Stimulated activated CD8-positive, alpha-beta memory T cell treated with anti-CD3 and anti-CD28 coated beads, Interleukin-15, amount 100 ng/mL, for 48 hours (primary cell): Measurements from ENCODE around the gene RALY.
A peak's percentile ranks its signal among the peaks of the same experiment; 100 is the strongest.

Experiments used
- DNase-seq, 2 donors: peaks; one replicate each; pipeline ENCODE4 v3.0.0-alpha.2; 2020; ENCODE audit warnings: low read depth in 2 of 2

Gene RALY

DNA sequence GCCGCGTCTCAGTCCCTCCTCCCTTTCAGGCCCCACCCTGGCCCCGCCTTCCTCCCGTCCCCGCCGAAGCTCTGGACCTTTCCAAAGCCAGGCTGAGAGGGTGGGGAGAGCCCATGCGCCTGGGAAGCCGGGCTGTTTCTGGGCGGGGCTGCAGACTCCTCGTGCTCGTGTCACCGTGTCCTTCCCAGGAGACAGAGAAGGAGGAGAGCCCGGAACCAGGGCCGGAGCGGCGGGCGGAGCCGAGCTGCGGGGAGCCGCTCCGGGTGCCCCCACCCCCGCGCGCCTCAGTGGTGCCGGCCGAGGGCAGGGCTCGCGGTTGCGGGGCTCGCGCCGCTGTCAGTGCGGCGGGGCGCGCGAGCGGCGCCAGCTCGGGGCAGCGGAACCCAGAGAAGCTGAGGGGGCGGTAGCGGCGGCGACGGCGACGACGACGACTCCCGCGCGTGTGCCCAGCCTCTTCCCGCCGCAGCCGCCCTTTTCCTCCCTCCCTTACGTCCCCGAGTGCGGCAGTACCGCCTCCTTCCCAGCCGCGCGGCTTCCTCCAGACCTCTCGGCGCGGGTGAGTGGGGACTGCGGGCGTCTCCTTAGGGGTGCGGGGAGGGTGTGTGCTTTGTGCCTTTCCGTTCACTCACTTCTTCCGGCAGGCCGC, at the start of gene RALY:
TSS of gene RALY (plus strand) at position 336 of the 646 bp plus-strand sequence. CDS start 78,164 bp downstream, outside the sequence.
- peak; percentile 87 to 89 for DNase-seq

DNA sequence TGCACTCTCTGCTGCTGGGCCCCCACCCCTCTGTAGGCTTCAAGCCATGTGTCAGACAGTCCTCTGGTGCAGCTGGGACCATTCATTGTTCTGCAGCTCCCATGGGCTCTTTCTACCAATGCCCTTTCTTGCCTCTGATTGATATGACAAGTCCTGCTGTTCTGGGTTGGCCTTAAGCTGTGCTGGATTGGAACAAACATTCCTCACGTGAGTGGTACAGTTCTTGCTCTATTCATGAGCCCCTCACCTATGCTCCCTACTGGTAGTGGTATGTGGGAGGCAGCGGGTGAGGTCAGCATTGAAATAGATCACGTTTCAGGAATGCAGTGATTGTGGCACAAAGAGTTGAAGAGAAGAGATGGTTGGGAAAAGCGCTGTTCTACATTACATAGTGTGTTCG, 48.8 kb upstream of the RALY start:
- DNase-seq = no peak

DNA sequence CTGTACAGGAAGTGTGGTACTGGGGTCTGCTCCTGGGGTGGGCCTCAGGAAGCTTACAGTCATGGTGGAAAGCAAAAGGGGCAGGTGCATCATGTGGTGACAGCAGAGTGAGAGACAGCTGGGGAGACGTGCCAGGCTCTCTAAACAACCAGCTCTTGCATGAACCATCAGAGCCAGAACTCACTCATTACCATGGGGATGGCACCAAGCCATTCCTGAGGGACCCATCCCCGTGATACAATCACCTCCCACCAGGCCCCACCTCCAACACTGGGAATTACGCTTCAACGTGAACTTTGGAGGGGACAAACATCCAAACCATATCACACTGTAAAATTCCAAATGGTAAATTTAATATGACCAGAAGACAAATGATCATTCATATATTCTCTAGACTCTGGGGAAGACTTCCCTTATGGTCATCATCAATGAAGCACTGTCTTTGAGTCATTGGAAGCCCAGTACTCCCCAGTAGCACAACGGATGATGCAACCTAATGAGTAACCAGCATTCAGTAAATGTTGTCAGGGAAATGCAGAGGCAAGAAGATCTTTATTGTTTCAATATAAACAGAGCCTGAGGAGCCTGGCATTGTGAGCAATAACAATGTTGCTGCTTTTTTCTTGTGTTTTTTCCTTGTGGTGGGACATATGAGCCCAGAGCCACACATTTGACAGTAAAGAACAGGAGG, 48.2 kb upstream of the RALY start:
- DNase-seq = no peak

DNA sequence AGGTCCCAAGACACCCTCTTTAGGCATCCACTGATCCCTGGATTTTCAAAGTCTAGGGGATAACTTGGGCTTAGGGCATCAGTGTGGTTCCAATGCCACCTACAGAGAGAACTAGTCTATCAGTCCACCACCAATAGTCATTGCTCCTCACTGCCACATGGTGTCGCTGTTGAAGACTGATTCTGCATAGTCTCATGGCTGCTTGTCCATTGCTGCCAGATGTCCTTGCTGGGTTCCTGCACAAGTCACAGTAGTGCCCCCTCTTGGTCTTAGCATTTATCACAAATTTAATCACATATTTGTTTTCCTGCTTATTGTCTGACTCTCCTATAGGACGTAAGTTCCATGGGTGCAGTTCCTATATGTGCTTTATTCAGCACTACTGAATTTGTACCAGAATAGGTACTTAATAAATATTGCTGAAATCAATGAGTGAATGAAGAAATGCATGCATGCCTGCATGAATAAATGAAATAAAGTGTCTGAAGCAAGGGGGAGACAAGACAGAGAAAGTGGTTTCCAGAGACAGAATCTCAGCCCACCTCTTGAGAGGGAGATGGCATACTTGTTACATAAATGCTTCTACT, 45.9 kb upstream of the RALY start:
- DNase-seq = peak; percentile 6 to 9

DNA sequence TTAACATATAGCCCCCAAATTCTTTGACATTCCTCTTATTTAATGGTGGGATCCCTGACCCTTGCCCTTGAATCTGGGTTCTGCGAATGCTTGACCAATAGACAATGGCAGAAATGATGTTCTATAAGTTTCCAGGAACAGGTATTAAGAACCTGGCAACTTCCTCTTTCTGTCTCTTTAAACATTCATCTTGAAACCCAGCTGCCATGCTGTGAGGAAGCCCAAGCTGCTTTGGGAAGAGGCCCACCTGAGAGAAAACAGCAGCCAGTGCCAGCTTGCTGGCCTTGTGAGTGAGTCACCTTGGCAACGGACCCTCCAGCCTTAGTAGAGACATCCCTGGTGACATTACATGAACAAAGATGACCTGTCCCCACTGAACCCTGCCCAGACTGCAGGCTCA, 45.2 kb upstream of the RALY start:
- DNase-seq = no peak

DNA sequence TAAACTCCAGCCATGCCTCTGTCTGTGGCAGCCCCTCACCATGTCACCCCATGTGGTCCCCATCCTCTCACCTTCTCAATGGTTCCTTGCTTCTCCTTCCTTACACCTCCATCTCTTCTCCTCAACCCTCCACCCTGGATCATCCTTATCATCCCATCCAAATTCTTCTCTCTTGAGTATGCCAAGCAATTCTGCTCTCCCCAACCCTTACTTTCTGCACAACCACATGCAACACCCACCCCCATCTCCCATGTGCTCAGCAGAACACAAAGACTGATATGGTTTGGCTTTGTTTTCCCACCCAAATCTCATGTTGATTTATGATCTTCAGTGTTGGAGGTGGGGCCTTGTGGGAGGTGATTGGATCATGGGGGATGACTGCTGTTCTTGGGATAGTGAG, 42.5 kb upstream of the RALY start:
- no peak for DNase-seq

DNA sequence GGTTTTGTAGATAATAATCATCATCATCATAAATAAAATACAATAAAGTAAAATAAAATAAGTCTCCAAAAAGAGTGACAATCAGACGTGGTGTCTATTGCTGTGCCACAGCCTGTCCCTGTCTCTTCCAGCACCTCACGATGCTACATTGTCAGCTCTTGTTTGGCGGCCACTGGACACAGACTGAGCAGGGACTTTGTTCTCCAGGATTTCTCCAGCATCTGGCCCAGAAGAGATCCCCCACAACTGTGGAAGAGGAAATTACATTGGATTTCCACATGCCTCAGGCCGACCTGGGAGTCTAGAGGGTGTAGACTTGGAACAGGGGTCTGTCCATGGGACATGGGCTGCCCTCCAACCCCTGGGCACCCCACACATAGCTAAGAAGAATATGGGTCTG, 39.2 kb upstream of the RALY start:
- DNase-seq = no peak

DNA sequence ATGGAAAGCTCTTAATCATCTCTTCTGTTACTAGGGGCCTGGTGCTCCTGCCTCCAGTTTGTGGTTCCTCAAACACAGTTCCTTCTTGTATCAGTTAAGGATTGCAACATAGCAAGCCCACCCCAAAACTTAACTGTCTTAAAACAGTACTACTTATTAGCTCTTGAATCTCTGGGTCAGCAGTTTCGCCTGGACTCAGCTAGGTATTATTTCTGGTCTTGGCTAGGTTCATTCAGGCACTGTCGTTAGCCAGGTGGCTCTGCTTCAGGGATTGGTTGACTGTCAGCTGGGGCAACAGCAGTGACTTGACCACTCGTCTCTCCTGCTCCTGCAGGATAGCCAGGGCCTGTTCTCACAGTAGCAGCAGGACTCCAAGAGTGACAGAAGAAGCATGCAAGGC, 30.0 kb upstream of the RALY start:
- no peak for DNase-seq

DNA sequence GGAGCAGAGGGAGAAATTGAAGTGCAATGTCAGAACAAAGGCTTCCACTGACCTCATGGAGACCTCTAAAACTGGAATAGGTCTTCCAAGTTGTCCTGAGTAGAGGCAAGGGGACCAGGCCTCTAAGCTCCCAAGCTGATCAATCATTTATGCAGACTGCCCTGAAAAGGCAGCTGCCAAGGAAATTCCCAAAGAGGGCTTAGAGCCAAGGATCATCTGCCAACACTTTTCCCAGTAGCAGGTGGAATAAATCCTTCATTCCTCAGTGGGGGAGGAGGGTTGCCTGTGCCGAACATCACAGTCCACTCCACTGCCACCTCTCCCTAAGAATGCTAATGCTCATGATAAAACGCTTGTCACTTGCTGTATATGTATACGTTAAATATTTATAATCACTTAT, 29.3 kb upstream of the RALY start:
- DNase-seq = no peak

DNA sequence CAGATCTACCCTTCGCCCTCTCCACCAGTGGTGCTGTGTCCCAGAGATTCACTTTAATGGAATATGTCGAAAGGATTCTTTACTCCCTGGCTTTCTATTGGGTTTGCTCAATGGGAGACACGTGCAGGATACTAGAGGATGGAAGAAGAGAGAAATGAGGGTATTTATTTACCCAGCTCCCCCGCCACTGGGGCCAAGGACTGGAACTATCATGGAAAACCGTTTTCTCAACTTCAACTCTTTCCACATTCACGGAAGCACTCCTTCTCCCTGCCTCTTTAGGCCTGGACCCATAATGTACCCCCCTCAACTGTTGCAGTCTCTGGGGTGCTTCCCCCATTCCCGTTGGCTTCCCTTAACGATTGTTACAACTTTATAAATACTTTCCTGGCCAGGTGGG, 26.6 kb upstream of the RALY start:
- DNase-seq = no peak

DNA sequence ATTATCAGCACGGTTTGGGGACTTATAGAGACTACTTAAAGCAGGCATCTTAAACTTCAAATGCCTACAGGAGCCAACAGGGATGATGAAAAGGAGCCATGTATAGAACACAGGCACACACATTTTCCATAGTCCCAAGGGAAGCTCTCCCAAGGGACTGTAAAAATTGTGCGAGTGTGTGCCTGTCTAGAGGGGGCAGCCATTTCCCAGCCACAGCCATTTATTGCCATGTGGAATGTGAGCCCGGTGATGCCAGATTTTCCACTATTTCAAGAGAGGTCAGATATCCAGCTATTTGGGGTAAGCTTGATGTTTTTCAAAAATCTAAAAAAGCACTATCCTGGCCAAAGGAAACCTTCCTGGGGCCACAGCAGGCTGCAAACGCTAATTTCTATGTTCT, 24.1 kb upstream of the RALY start:
- no peak for DNase-seq

DNA sequence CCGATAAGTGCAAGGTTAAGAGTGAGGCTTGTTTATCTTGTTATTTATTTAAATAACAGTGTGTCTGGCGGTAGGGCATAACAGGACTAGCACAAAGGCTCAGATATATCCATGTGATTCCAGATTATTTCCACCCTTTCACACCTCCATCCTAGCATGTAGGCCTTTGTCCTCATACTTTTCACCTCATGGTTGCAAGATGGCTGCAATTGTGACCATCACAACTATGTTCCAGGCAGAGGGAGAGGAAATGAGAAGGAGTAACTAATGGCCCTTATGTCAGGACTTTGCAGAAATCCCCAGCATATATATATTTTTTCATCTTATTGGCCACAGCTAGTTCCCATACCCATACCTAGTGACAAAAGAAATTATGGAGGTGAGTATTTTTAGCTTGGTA, 23.5 kb upstream of the RALY start:
- DNase-seq = no peak

DNA sequence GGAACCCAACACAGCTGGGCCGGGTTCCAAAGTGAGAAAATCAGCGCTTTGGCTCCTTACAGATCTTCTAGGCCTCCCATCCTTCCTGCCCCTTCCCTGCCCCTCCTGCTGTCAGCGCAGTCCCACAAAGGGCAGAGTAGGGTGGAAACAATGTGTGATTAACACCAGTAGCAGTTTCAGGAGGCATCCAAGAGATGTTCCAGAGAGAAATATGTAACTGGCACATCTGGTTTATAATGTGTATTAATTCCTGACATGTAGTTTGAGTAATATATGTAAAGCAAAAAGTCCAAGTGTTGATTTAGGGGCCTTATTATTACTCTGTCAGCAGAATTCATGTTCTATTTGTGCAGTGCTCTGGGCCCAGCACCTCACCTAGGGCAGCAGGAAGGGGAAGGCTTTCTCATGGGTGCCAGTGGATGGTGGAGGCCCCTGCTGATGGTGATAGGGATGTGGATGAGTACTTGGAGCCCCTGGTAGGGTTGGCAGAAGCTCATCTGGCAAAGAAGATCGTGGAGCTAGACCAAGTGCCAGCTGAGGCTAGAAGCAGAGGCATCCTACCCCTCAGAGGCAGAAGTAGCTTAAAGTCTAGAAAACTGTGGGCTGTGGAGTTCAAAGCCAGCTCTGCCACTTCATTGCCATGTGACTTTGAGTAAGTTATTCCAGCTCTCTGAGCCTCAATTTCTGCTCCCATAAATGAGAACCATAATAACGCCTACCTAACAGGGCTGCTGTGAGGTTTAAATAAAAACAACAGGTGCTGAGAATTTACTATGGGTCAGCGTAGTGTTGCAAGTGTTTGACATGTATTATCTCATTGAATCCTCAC, 22.4 kb upstream of the RALY start:
- DNase-seq = no peak

DNA sequence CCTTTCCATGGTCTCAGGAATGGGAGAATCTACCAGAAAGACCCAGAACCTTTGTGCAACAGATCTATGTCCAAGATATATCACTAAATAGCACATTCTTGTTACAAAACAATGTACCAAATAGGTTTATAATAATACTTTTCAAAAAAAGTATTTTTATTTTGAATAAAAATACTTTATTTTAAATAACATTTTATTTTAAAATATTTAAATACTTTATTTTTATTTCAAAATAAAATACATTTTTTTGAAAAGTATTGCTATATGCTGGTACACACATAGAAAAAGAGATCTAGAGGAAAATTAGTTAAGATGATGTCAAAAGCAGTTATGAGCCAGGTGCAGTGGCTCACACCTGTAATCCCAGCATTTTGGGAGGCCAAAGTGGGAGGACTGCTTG, 16.8 kb upstream of the RALY start:
- no peak for DNase-seq

DNA sequence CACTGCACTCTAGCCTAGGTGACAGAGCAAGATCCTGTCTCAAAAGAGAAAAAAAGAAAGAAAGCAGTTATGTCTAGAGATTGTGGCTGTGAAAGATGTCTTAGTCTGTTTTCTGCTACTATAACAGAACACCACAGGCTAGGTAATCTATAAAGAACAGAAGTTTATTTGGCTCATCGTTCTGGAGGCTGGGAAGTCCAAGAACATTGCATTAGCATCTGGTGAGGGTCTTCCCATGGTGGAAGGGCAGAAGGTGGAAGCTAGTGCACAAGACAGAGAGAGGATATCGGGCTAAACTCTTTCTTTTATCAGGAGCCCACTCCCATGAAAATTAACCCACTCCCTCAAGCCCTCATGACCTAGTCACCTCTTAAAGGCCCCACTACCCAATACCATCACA, 16.2 kb upstream of the RALY start:
- no peak for DNase-seq

DNA sequence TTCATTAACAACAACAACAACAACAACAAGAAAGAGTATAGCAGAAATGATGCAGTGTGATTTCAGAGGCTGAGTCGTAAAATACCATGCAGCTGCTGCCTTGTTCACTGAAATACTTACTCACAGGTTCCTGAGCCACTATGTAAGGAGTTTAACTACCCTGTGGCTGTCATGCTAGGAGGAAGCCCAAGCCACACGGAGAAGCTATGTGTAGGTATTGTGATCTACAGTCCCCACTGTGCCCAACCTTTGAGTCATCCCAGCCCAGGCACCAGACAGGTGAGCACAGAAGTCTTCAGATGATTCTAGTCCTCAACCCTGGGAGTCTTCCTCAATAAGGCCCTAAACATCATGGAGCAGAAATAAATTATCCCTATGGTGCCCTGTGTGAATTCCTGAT, 14.6 kb upstream of the RALY start:
- DNase-seq = no peak

DNA sequence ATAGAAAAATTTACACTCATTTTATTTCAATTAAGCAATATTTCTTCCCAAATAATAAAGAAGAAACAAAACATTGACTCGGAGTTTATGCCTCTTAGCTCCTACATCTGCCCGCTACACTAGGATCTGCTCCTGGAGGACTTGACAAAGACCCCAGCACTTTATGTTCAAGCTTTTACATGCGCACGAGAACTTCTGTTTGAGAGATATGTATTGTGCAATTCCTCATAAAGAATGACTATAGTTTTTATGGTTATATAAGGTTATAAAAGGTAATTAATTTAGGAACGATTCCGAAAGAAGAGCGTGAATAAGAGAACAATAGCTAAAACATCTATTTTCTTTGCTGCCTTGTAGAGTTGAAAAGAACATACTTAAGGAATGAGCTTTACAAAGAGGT, 12.4 kb upstream of the RALY start:
- DNase-seq = no peak

DNA sequence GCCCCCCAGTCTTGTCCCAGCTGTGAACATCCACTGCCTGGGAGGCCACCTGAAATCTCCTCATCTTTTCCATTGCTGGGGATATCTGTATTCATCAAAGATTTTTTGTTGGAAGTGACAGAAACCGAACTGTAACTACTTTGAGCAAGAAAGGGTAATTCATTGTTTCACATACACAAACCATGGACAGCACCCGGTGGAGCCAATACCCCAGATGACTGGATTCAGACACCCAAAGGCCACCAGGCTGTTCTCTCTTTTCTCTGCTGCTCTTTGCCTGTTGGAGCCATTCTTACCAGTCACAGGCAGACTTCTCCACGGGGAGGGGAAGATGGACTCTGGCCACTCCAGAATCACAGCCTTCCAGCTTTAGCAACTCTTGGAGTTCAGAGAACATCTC, 11.7 kb upstream of the RALY start:
- DNase-seq = no peak

DNA sequence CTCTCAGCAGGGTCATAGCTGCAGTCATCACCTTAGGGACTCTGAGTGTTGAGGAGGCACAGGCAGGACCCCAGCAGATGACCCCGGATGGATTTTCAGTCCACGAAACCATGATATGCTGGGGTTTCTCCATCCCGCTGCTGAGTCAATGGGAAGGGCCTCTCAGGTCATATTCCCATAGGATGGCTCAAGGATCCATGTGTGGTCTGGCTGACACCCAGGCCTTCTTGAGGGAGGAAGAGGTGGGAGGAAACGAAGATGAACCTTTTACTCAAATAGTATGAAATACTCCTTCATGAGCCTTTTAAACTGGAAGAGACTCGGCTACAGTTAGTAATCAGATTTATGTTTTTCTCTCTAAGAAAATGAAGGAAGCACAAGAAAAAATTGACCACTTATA, 10.3 kb upstream of the RALY start:
- DNase-seq = no peak

DNA sequence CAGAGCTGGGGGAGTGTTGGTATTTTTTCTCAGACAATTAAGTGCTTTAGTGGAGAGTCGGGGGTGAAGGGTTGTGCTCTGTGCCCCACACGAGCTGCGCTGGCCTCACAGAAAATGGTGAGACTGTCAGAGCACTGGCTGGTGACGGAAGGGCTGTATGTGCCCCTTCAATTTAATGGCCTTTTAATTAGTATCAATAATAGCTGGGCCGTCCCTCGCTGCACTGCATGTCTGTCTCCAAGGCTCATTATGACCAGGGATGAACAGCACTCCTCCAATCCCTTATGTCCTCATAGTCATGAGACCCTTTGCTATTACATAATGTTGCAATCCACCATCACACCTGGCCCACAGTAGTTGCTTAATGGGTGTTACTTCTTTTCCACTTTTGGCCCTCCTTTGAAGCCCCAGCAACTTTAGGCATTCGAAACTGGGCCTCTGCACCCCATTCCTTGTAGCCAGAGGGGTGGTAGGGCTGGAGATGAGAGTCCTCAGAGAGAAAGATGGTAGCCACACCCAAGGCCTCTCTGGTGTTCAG, 9.5 kb upstream of the RALY start:
- DNase-seq = no peak

DNA sequence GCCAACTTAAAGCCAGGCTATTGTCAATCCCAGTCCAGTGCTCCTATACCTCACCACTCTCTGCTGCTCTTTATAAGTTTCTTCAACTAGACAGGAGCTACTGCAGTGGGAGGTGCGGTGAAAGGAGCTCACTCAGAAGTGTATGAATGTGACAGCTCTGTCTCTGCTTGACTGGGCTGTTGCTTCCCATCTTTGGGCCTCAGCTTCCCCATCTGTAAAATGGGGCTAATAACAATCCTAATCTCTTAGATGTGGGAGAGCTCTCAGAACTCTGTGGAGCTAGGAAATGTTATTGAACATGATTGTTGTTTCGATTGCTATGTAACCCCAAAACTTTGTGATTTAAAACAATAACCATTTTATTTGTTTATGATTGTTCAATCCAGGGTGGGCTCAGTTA, 8.4 kb upstream of the RALY start:
- no peak for DNase-seq

DNA sequence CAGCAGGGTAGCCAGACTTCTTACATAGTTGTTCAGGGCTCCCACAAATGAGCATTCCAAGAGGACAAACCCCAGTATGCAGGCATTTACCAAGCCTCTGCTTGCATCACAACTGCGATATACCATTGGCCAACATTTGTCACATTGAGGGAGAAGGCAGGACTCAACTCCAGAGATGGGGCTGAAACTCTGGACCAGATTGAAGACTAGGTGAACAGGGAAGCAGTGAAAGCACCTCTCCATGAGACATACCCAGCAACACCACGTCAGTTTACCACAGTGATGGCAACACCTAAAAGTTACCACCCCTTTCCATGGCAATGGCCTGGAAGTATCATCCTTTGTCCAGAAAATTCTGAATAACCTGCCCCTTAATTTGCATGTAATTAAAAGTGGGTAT, 7.9 kb upstream of the RALY start:
- DNase-seq = no peak
